HG03025 (cell line): ENCODE results near the gene SYMPK.
A peak's percentile ranks its signal among the peaks of the same experiment; 100 is the strongest.

Experiments used
- ATAC-seq: cut with Tn5 transposase; IDR thresholded peaks from one replicate; pipeline ENCODE4 v1.9.1; 2021; ENCODE audit warnings: mild to moderate bottlenecking, moderate library complexity; ENCODE audit not compliant: unreplicated experiment, low FRiP score

Gene SYMPK

DNA sequence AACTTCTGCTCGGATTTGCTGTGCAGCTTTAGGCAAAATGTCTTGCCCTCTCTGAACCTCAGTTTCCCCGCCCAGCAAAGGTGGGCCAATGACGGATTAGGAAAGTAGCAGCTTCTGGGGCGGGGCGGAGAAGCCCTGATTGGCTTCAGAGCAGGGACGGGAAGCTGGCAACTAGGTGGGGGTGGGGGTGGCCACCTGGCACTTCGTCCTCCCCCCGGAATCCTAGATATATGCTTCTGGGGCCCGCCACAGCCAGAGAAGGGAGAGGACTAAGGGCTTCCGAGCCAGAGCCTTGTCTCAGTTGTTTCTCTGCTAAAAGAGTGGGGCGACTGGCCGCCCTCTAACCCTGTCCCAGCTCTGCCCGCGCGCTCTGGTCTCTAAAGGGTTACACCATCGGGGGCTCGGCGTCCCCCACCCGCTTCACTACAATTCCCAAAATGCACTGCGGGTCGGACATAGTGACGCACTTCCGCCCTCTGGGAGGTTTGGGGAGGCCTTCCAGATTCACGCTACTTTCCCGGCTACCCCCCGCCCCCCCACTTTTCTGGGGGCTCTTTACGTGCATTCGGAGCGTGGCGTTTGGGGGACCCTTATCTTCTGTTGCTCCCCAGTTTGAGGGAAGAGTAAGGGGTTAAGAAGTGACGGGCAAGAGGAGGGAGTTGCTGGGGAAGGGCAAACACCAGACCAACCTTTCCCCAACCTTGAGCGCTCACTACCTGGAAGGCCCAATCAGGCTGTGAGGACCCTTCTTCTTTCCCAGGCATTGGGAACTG lies 23.7 kb upstream of the SYMPK start:
- peak; percentile 44 for ATAC-seq

DNA sequence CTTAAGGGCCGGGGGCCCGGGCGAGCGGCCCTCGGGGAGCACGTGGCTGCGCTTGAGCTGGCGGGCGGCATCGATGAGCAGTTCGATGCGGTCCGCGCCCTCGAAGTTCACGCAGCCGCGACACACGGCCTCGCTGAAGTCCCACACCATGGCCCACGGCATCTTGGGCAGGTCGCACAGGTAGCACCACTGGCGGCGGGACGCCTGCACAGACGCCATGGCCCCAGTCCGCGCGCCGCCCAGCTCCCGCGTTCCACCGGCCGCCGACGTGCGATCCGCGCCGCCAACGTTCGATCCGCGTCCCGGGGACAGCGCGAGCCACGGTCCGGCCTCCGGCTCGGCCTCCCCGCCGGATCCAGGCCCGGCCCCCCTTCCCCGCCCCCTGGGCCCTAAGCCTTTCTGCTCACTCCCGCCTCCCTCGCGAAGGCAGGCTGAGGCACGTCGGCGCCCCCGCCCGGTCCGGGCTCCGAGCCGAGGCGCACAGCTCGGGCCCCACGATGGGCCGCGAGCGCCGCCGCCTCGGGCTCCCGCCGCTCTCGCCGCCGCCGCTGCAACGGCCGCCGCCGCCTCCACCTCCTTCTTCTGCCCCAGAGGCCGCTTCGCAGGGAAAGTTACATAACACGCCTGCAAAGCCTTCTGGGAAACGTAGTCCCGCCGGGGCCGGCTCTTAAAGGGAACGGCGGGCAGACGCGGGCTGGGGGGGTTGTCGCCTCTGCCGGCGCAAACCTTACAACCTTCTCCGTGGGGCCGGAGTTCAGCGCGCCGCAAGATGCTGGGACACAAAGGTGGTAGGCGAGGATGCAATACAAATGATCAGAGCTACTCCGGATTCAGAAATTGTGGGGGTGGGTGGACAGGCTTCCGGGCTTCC lies 22.8 kb upstream of the SYMPK start, which contains the start of gene IRF2BP1:
Gene IRF2BP1, minus strand, starts transcription at position 586 of the 871 bp plus-strand sequence. Its CDS starts 367 bp downstream, at position 219.
- peak; percentile 46 for ATAC-seq

DNA sequence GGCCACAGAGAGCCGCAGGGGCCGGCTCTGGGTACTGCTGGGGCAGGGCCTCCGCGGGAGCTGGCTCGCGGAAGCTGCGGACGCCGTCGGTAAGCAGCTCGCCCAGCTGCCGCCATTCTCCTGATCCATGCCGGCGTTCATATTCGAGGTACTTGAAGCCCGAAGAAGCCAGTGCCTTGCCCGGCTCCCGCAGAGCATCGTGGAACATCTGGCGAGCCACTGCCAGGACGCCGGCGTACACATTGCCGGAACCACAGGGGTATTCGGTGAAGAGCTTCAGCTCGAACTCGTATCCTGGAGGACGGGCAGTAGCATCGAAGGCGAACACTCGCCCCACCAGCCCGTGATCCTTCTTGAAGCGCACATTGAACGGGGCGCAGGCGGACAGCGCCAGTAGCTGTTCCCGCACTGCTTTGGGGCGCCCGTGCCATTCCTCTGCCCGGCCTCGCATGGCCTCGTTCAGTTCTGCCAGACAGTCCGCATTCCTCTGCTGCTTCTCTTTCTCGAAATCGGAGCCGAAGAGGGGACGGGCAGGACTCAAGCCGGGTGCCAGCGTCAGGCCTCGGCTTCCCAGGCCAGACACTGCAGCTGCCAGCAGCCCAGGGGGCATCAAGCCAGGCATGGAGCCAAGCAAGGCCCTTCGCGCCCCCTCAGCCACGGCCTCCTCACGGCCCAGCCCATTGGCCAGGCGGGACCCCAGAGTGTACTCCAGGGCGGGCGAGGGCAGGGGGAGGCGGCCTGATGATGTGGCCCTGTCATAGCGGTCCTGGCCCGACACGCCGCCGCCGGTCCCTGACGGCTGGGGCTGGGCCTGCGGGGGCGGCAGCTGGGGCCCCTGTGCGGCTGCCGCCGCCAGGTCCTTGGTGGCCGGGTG lies 22.0 kb upstream of the SYMPK start:
- ATAC-seq = no peak

DNA sequence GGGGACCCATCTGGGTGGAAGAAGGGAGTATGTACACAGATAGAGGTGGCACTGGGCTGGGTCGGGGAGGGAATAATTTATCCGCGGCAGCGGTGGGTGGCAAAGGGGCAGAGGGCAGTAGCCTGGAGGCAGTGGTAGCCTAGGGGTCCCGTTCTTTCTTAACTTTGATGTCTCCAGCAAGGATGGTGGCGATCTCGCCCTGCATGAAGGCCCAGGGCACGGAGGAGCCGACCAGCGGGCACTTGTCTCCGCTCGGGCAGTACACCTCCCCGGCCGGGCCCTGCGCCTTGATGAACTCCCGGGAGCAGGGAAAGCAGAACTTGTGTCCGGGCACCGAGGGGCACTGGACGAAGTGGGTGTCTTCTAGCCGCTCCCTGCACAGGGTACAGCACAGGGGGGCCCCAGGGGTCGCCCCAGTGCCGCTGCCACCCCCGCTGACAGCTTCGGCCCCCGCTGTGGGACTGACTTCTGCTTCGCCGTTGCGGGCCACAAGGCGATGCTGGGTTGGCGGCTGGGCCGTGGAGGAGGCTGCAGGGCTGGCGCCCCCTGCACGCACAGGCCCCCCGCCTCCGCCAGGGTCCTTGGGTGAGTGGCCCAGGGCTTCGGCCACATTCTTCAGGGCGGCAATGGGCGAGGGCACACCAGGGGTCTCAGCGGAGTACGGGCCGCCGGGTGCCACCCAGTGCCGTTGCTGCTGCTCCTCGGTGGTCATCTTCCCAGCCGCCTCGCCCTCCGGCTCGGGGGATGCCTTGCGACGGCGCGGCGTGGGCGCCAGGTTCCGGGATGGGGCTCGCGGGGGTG lies 21.1 kb upstream of the SYMPK start:
- ATAC-seq = no peak

GRCh38 chr19:45883586-45883880 lies 20.6 kb upstream of the SYMPK start:
- no peak for ATAC-seq

- ATAC-seq = no peak
Observed at GRCh38 chr19:45882652-45883585, 20.0 kb upstream of the SYMPK start.

DNA sequence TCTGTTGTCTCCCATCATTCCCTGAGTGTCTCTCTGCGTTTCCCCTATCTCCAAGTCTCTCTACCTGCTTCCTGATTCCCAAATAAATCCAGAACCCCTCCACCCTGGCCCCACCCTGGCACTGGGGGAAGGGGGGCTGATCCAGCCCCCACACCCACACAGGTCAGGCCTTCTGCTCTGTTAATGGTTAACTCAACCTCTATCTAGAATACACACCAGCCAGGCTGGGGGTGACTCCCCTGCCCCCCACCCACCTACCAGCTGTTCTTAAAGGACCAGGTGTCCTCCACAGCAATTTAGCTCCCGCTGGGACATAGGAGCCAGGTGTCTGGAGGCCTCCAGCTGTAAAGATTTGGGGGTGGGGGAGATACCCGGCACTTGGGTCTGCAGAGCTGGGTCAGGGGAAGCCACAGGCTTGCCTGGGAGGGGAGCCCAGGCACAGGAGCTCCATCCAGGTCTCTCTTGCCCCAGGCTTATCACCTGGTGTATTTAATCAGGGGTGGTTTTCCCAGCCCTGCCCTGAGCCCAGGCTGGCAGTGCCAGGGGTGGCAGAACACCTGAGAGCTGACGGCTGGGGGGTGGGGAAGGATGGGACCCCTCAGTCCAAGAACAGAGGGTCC lies 19.1 kb upstream of the SYMPK start:
- ATAC-seq = no peak

GRCh38 chr19:45881082-45881908 lies 18.3 kb upstream of the SYMPK start:
- ATAC-seq = no peak

GRCh38 chr19:45879971-45880370 lies 17.0 kb upstream of the SYMPK start:
- no peak for ATAC-seq

GRCh38 chr19:45879055-45879454 lies 16.1 kb upstream of the SYMPK start:
- ATAC-seq = no peak

DNA sequence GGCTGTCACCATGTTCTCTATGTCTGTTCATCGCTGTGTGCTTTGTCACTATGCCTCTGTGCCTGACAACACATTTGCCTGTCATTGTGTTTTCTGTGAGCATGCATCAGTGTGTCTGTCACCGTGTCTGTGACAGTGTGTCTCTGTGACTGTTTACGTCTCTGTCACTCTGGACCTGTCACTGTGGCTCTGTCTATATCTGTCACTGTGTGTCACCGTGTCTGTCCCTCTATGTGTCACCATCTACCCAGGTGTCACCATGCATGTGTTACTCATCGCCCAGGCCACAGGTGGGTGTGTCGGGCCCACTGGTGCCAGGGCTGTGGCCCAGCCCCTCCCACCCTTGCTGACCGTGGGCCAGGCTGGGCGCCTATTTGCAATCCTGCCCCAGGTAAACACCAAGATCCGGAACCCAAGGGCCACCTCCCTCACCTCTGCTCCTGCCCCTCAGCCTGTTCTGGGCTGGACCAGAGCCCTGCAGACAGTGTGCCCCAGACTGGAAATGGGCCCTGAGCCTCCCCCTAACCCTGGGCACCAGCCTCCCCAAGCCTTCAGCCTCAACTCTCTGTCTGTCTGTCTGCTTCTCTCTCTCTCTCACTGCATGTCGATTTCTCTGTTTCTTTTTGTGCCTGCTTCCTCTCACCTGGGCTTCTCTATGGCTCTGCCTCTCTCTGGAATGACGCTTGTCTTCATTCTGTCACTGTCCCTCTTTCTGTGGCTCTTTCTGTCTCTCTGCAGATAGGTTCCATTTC lies 15.3 kb upstream of the SYMPK start:
- no peak for ATAC-seq

DNA sequence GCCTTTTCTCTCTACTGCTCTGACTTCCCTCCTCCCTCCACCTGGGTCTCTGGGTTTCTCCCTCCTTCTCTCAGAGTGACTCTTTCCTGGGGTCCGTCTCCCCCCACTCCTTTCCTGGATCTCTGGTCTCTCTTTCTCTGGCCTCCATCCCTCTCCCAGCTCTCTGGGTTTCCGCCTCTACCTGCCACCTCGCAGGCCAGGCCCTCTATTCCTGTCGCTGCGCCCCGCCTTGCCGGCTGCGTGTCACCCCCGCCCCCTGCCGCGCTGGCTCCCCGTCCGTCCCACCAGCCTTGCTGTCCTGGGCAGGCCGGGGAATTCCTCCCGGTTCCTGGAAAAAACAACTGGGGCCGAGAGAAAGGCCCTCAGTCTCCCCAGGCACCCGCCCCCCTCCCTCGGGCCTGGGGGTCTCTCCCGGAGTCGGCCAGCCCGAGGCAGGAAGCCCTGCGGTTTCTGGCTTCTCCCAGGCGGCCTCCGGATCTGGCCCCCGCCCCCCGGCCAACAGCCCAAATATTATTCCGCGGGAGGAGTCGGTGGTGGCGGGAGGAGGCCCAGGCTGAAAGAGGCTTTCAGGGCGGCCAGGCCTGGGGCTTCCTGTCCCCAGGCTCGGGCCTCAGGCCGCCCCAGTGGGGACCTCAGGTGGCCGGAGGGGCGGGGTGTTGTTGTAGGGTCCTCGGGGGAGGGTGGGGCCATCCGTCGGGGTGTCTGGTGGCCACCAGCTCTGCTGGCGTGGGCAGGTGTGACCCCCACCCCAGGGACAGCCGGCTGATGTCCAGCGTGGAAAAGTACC lies 13.7 kb upstream of the SYMPK start:
- ATAC-seq = no peak

- no peak for ATAC-seq
Observed at GRCh38 chr19:45876161-45876410, 13.1 kb upstream of the SYMPK start.

DNA sequence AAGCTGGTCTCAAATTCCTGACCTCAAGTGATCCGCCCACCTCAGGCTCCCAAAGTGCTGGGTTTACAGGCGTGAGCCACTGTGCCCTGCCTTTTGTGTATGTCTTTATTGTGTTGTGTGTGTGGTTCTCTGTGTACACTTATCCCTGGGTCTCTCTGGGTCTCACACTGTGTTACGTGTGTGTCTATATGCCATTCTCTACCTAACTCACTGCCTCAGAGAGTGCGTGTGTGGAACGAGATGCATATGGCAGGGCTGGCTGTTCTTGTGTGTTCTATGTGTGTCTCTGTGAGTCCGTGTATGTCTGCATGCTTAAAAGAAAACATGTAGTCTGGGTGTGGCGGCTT lies 11.6 kb upstream of the SYMPK start:
- ATAC-seq = no peak

- ATAC-seq = no peak
Observed at GRCh38 chr19:45873219-45873772, 10.3 kb upstream of the SYMPK start.
